Right atrium auricular region (tissue), 2 donors: ENCODE data around the gene GSTO2. TPM values are rescaled to one million over a fixed set of nuclear protein-coding genes. Genes with fewer than 3 reads are reported as not detected.
A peak's percentile ranks its signal among the peaks of the same experiment; 100 is the strongest.

ENCODE experiments used
- DNase-seq: peaks from one replicate; pipeline ENCODE4 v3.0.0-alpha.2; 2019; ENCODE audit warnings: low spot score
- H3K27ac ChIP-seq, 2 donors: fragments of 200-600 bp; sonication (generic); 1 replicate in 1 of 2; 2 replicates in 1 of 2; pipeline ENCODE4 v1.5.1; 2016 to 2019
- H3K27me3 ChIP-seq, 2 donors: fragments of 200-600 bp; sonication (generic); one replicate each; pipeline versions ENCODE4 v1.5.1 to v1.6.0; 2017 to 2019
- H3K36me3 ChIP-seq: fragments of 200-600 bp; sonication (generic); one replicate; pipeline ENCODE4 v1.5.1; 2016
- H3K4me1 ChIP-seq, 2 donors: fragments of 200-600 bp; sonication (generic); one replicate each; pipeline versions ENCODE4 v1.5.1 to v1.6.0; 2017 to 2019
- H3K4me3 ChIP-seq, 2 donors: fragments of 200-600 bp; sonication (generic); 1 replicate in 1 of 2; 2 replicates in 1 of 2; pipeline ENCODE4 v1.5.1; 2017 to 2019; ENCODE audit warnings: mild to moderate bottlenecking in 1 of 2, moderate library complexity in 1 of 2
- H3K9me3 ChIP-seq, 2 donors: fragments of 200-600 bp; sonication (generic); one replicate each; pipeline ENCODE4 v1.5.1; 2019
- total RNA-seq, 2 donors: library from RNA; depleted of rRNA; stranded (reverse); fragments of >200 nt; gene quantifications; one replicate each; pipeline ENCODE4 v1.1.0, GENCODE V29; 2016
- TF ChIP-seq, protein P1 (sequence below), 2 donors: fragments of 200-600 bp; sonication (generic); IDR thresholded peaks; one replicate each; pipeline ENCODE4 v1.5.1; 2019; ENCODE audit warnings: antibody characterized with exemption in 2 of 2

The GSTO2 gene
- total RNA-seq, 2 donors from 2014 or later: 0.55 to 0.63 TPM

DNA sequence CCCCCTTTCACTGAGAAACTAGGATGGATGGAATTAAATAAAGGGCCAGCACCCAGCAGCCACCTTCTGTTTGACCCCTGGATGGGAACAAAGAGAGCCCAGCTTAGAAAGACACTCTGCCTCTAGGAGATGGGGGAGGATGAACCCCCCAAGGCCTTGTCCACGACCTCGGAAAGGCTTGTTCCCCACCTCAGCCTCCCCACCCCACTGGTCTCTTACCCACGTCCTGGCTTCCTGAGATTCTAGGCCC, 59.6 kb downstream of the GSTO2 start:
- Histone ChIP-seq H3K9me3 (no peaks in the 10 kb centered on the region), H3K4me3 (peak overlapping the region; percentile 20 to 36), H3K4me1 (peaks cover 0 to 100% of the 10 kb centered on the region in 2 donors), H3K27ac (peak overlapping the region; percentile 99 to 100), H3K27me3 (no peaks in the 10 kb centered on the region), H3K36me3 (peaks cover 25% of the 10 kb centered on the region)
- DNase-seq: no peak
- TF ChIP-seq, protein P1, sequence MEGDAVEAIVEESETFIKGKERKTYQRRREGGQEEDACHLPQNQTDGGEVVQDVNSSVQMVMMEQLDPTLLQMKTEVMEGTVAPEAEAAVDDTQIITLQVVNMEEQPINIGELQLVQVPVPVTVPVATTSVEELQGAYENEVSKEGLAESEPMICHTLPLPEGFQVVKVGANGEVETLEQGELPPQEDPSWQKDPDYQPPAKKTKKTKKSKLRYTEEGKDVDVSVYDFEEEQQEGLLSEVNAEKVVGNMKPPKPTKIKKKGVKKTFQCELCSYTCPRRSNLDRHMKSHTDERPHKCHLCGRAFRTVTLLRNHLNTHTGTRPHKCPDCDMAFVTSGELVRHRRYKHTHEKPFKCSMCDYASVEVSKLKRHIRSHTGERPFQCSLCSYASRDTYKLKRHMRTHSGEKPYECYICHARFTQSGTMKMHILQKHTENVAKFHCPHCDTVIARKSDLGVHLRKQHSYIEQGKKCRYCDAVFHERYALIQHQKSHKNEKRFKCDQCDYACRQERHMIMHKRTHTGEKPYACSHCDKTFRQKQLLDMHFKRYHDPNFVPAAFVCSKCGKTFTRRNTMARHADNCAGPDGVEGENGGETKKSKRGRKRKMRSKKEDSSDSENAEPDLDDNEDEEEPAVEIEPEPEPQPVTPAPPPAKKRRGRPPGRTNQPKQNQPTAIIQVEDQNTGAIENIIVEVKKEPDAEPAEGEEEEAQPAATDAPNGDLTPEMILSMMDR (IDR thresholded peaks at IDR 0.05): no peak

DNA sequence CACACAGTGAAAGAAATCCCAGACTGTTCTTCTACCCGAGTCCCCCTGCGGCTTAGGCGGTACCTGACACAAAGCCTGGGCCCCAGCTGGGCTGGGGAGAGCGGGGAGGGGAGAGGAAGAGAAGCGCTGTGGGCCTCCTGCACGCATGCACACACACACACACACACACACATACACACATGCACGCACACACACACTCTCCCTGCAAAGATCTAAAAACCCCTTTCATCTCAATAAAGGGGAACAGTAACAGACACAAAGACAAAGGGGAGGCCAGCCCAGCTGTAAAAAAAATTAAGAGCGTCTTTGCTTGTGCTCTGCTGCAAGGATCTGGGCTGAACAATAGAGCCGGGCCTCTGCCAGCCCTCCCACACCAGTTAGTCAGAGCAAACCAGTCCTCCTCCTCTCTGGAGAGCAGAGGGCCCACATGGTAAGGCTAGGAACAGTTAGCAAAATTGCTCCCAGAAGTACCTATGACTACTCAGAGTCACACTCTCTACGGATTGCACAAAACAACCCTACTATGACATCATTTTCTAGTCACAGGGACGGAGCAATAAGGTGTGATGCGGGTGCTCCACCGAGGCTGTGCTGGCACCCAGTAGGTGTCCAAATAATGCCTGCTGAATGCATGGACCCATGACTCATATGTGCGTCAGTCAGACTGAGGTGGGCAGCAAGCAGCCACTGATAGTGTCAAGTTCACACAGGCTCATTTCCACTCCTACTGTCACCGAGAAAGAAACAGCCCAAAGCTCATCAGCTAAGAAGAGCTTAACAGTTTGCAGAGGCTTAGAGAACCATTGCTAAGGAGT, 60.1 kb downstream of the GSTO2 start:
- no peak for DNase-seq
- TF ChIP-seq, protein P1 (IDR thresholded peaks at IDR 0.05): no peak
- no peaks in the 10 kb centered on the region for H3K27me3 ChIP-seq
- H3K4me3 ChIP-seq: peak overlapping the region; percentile 20 to 36
- no peaks in the 10 kb centered on the region for H3K9me3 ChIP-seq
- H3K27ac ChIP-seq: peak overlapping the region; percentile 99 to 100
- peaks cover 0 to 100% of the 10 kb centered on the region in 2 donors for H3K4me1 ChIP-seq
- H3K36me3 ChIP-seq: peaks cover 21% of the 10 kb centered on the region

GRCh38 chr10:104329735-104330134, 60.8 kb downstream of the GSTO2 start:
- no peak for DNase-seq
- peaks cover 21% of the 10 kb centered on the region for H3K36me3 ChIP-seq
- H3K4me1 ChIP-seq: peaks cover 0 to 100% of the 10 kb centered on the region in 2 donors
- TF ChIP-seq, protein P1 (IDR thresholded peaks at IDR 0.05): no peak
- peak overlapping the region; percentile 99 to 100 for H3K27ac ChIP-seq
- H3K4me3 ChIP-seq: peak overlapping the region; percentile 6 to 36
- H3K27me3 ChIP-seq: no peaks in the 10 kb centered on the region
- H3K9me3 ChIP-seq: no peaks in the 10 kb centered on the region

DNA sequence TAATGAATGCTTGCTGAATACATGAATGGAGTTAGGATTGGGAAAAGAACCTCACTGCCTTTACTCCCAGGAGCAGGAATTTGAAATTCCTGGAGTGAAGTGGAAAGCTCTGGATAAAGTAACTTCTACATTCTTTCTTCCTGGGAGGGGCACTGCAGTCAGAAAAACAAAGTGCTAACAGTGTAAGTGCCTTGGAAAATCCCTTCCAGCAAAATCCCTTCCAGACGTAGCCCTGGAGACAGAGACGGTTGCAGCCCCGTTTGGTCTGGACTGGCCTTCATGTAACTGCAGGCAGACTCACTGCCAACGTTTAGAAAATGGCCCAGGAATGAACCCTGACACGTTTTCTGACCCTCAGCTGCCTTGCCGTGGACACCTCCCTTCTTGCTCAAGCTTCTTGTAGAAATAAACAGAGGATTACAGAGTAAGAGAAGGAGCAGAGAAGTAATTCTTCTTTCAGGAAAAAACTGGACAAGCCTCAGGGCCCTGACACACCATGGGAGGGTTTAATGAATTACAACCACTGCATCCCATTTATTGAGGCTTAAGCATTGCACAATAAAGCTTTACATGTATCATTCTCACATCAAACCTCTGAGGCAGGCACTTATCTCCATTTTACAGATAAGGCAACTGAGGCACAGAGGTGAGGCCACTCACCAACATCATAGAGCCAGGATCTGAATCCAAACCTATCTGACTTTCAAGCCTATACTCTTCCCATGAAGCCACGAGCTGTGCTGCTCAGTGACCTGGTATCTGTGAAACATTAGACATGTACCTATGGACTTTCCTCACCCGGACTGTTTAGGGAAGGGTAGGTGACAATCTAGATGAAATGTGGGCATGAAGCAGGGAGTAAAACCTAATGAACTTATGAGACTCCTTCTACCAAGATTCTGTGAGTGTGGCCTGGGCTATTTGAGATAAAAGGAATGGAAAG, 61.5 kb downstream of the GSTO2 start:
- TF ChIP-seq, protein P1 (IDR thresholded peaks at IDR 0.05): no peak
- Histone ChIP-seq H3K36me3 (peaks cover 19% of the 10 kb centered on the region), H3K27me3 (no peaks in the 10 kb centered on the region), H3K9me3 (no peaks in the 10 kb centered on the region), H3K4me1 (peaks cover 0 to 100% of the 10 kb centered on the region in 2 donors), H3K27ac (peak overlapping the region; percentile 99 to 100), H3K4me3 (peak overlapping the region in 1 of 2 donors; percentile 36)
- peak; percentile 92 for DNase-seq

GRCh38 chr10:104331208-104331838, 62.3 kb downstream of the GSTO2 start:
- Histone ChIP-seq H3K4me1 (peaks cover 0 to 100% of the 10 kb centered on the region in 2 donors), H3K27ac (peak overlapping the region; percentile 99 to 100), H3K9me3 (no peaks in the 10 kb centered on the region), H3K27me3 (no peaks in the 10 kb centered on the region), H3K4me3 (peak overlapping the region in 1 of 2 donors; percentile 36), H3K36me3 (peaks cover 11% of the 10 kb centered on the region)
- TF ChIP-seq, protein P1 (IDR thresholded peaks at IDR 0.05): no peak
- peak; percentile 75 for DNase-seq
